Lung (tissue), 12 donors: ENCODE data around the gene GRPEL1. TPM values are rescaled to one million over a fixed set of nuclear protein-coding genes. Genes with fewer than 3 reads are reported as not detected.

Source experiments
- ATAC-seq: fragments of 200-7000 bp; cut with Tn5 transposase; one replicate; pipeline ENCODE4 v1.9.1; 2020; ENCODE audit warnings: moderate number of reproducible peaks; ENCODE audit not compliant: insufficient read depth, low FRiP score
- DNase-seq, 3 donors: peaks; one replicate each; pipeline ENCODE4 v3.0.0-alpha.2; 2013 to 2017
- H3K27ac ChIP-seq, 2 donors: one replicate each; pipeline ENCODE4 v1.5.1; 2013; ENCODE audit warnings: mild to moderate bottlenecking in 2 of 2, moderate library complexity in 2 of 2, control low read depth in 1 of 2, inconsistent platforms in 1 of 2, low read depth in 1 of 2, low read length in 1 of 2
- H3K27me3 ChIP-seq, 3 donors: one replicate each; pipeline ENCODE4 v1.5.1; 2013; ENCODE audit warnings: low read length in 2 of 3; ENCODE audit not compliant: control insufficient read depth in 3 of 3, insufficient read depth in 3 of 3
- H3K36me3 ChIP-seq, 4 donors: one replicate each; pipeline ENCODE4 v1.5.1; 2013; ENCODE audit warnings: low read length in 4 of 4, mild to moderate bottlenecking in 1 of 4, moderate library complexity in 1 of 4; ENCODE audit not compliant: control insufficient read depth in 4 of 4, insufficient read depth in 4 of 4
- H3K4me1 ChIP-seq, 5 donors: one replicate each; pipeline ENCODE4 v1.5.1; 2013; ENCODE audit warnings: low read length in 5 of 5, mild to moderate bottlenecking in 2 of 5, moderate library complexity in 1 of 5; ENCODE audit not compliant: control insufficient read depth in 5 of 5, insufficient read depth in 5 of 5
- H3K4me3 ChIP-seq: one replicate; pipeline ENCODE4 v1.5.1; 2013; ENCODE audit warnings: mild to moderate bottlenecking, control low read depth, moderate library complexity
- H3K9ac ChIP-seq, 2 donors: one replicate each; pipeline ENCODE4 v1.5.1; 2013; ENCODE audit warnings: low read length in 2 of 2, control low read depth in 1 of 2; ENCODE audit not compliant: insufficient read depth in 1 of 2
- H3K9me3 ChIP-seq, 4 donors: one replicate each; pipeline ENCODE4 v1.5.1; 2013; ENCODE audit warnings: low read length in 3 of 4, mild to moderate bottlenecking in 1 of 4, moderate library complexity in 1 of 4; ENCODE audit not compliant: control insufficient read depth in 4 of 4, insufficient read depth in 3 of 4
- CTCF ChIP-seq: IDR thresholded peaks from 2 replicates; pipeline ENCODE4 v1.5.1; 2012; ENCODE audit warnings: mild to moderate bottlenecking; ENCODE audit errors: control extremely low read depth, extremely low read depth
- WGBS, 2 donors: extraction: QIAGEN DNeasy Blood & Tissue Kit; methylation state at CpG; one replicate each; pipeline ENCODE4 v1.1.7; 2013; 5-methylcytosine and 5-hydroxymethylcytosine counted together
- polyA plus RNA-seq, 2 donors: library from polyadenylated mRNA; stranded (reverse); fragments of 200-250 nt; gene quantifications; one replicate each; pipeline ENCODE4 v1.2.1, GENCODE V29; 2013
- total RNA-seq, 2 donors: library from RNA; depleted of rRNA in 1 of 2; stranded (reverse); fragments of >200 nt in 1 of 2; gene quantifications; one replicate each; pipeline ENCODE4 v1.2.1, GENCODE V29; 2014 to 2021
- donor health status: control.
- donor health status: control.
- donor health status: Bipolar disorder and iron deficiency.
- donor health status: healthy.
- donor health status: DM: yes; HTN: yes; CAD: no.

The GRPEL1 gene
- total and polyA plus RNA-seq, 4 donors = 13.9 to 39.1 (median 29.3) TPM

DNA sequence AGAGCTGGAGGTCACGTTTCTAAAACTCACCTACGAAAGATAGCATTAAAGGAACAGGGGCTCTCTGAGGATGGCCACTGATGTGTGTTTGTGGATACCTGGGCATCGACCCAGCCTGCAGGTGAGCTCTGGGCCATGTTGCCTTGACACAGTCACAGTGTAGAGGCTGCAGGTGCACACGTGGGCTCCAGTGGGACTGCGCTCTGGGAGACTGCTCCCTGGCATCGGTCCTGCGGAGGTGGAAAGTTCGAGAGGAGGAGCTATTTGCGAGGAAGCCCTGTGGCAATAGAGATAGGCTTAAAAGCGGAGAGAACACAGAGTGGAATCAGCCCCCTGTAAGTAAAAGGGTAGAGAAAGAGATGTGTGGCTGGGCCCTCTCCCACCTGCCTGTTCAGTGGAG lies 37.0 kb downstream of the GRPEL1 start:
- no peak for TF ChIP-seq CTCF
- H3K36me3 ChIP-seq = peaks cover 5 to 29% (median 23%) of the 10 kb centered on the region in 4 donors
- H3K4me3 ChIP-seq = no peak overlapping the region
- no peaks in the 10 kb centered on the region for H3K4me1 ChIP-seq
- DNase-seq (no peak), ATAC-seq (no peak)
- no peak overlapping the region for H3K27ac ChIP-seq
- WGBS, 2 donors = 95 to 99% methylated on average over 10 of the region's 10 CpGs
- H3K27me3 ChIP-seq = no peaks in the 10 kb centered on the region
- H3K9me3 ChIP-seq = no peaks in the 10 kb centered on the region
- H3K9ac ChIP-seq = no peak overlapping the region

GRCh38 chr4:7029921-7030320 lies 37.9 kb downstream of the GRPEL1 start:
- Histone ChIP-seq H3K9me3 (no peaks in the 10 kb centered on the region), H3K36me3 (peaks cover 7 to 37% (median 23%) of the 10 kb centered on the region in 4 donors)
- 96 to 97% methylated on average over 10 of the region's 10 CpGs for WGBS, 2 donors

DNA sequence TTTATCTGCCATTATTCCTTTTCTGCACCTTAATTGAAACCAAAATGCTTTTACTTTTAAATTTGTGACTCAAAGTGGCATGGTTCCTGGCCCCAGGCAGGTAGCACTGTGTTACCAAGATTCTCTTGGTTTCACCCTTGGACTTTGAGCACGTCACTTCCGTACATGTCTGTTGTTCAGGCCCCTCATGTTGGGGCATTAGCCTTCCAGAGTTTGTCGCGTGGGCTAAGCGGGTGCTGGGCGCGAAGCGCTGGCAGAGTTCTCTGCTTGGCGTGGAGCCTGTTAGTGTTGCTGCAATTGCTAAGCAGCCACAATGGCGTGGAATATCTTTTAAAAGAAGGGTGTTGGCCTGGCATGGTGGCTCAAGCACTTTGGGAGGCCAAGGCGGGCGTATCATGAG lies 38.7 kb downstream of the GRPEL1 start:
- H3K27me3 ChIP-seq = no peaks in the 10 kb centered on the region
- no peak for TF ChIP-seq CTCF
- peaks cover 7 to 44% (median 23%) of the 10 kb centered on the region in 4 donors for H3K36me3 ChIP-seq
- no peaks in the 10 kb centered on the region for H3K9me3 ChIP-seq
- H3K9ac ChIP-seq = no peak overlapping the region
- H3K4me1 ChIP-seq = no peaks in the 10 kb centered on the region
- ATAC-seq (no peak), DNase-seq (no peak)
- no peak overlapping the region for H3K27ac ChIP-seq
- 95 to 96% methylated on average over 12 of the region's 12 CpGs for WGBS, 2 donors
- H3K4me3 ChIP-seq = no peak overlapping the region

More at GRCh38 chr4:7029921-7030320, 37.9 kb downstream of the GRPEL1 start:
- Histone ChIP-seq H3K4me1 (no peaks in the 10 kb centered on the region), H3K9ac (no peak overlapping the region), H3K4me3 (no peak overlapping the region), H3K27ac (no peak overlapping the region), H3K27me3 (no peaks in the 10 kb centered on the region)
- no peak for TF ChIP-seq CTCF
- DNase-seq (no peak), ATAC-seq (no peak)

DNA sequence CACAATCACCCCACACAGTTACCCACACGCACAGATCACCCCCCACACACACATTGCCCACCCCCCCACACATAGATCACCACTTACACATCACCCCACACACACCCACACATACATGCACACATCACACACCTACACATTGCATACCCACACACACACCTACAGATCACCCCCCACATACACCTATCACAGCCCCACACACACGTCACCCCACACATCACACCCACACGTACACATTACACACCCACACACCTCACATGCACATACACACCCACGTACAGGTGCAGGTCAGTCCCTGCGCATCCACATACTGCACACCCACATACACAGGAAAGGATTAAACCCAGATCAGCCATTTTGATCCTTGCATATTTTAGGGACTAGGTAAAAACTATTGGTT lies 40.0 kb downstream of the GRPEL1 start:
- TF ChIP-seq CTCF = no peak
- Histone ChIP-seq H3K4me3 (no peak overlapping the region), H3K27me3 (no peaks in the 10 kb centered on the region), H3K36me3 (peaks cover 7 to 49% (median 28%) of the 10 kb centered on the region in 4 donors), H3K9me3 (no peaks in the 10 kb centered on the region), H3K9ac (no peak overlapping the region), H3K4me1 (no peaks in the 10 kb centered on the region), H3K27ac (no peak overlapping the region)
- DNase-seq (no peak), ATAC-seq (no peak)
- 83 to 95% methylated on average over 5 of the region's 5 CpGs for WGBS, 2 donors
